Heart left ventricle (tissue), 16 donors: Measurements from ENCODE around the gene TMEM123. TPM values are rescaled to one million over a fixed set of nuclear protein-coding genes. Genes with fewer than 3 reads are reported as not detected.

Experiments used
- ATAC-seq, 4 donors: fragments of 200-7000 bp; cut with Tn5 transposase; one replicate each; pipeline ENCODE4 v1.9.1; 2020 to 2022; ENCODE audit warnings: moderate library complexity in 4 of 4, mild to moderate bottlenecking in 3 of 4, moderate number of reproducible peaks in 1 of 4
- DNase-seq, 5 donors: peaks; one replicate each; pipeline ENCODE4 v3.0.0-alpha.2; 2020
- H3K27ac ChIP-seq, 12 donors: fragments of 200-600 bp; sonication (generic) in 4 of 12; one replicate each; pipeline versions ENCODE4 v1.5.0 to v1.8.0; 2016 to 2022; ENCODE audit warnings: mild to moderate bottlenecking in 2 of 12
- H3K27me3 ChIP-seq, 9 donors: fragments of 200-600 bp; sonication (generic) in 2 of 9; one replicate each; pipeline versions ENCODE4 v1.5.1 to v1.8.0; 2016 to 2022; ENCODE audit warnings: mild to moderate bottlenecking in 3 of 9
- H3K36me3 ChIP-seq, 9 donors: fragments of 200-600 bp; sonication (generic) in 2 of 9; one replicate each; pipeline versions ENCODE4 v1.5.0 to v1.8.0; 2018 to 2022; ENCODE audit warnings: mild to moderate bottlenecking in 2 of 9
- H3K4me1 ChIP-seq, 12 donors: fragments of 200-600 bp; sonication (generic) in 4 of 12; one replicate each; pipeline versions ENCODE4 v1.5.0 to v1.8.0; 2016 to 2022; ENCODE audit warnings: mild to moderate bottlenecking in 3 of 12
- H3K4me3 ChIP-seq, 12 donors: fragments of 200-600 bp; sonication (generic) in 4 of 12; one replicate each; pipeline versions ENCODE4 v1.5.0 to v1.8.0; 2017 to 2022; ENCODE audit warnings: mild to moderate bottlenecking in 9 of 12, moderate library complexity in 4 of 12
- H3K9me3 ChIP-seq, 12 donors: fragments of 200-600 bp; sonication (generic) in 4 of 12; one replicate each; pipeline versions ENCODE4 v1.5.0 to v1.8.0; 2016 to 2022; ENCODE audit warnings: mild to moderate bottlenecking in 1 of 12
- CTCF ChIP-seq, 12 donors: fragments of 200-600 bp; sonication (generic) in 4 of 12; IDR thresholded peaks; one replicate each; pipeline versions ENCODE4 v1.5.0 to v1.8.0; 2018 to 2022; ENCODE audit warnings: antibody characterized with exemption in 12 of 12, mild to moderate bottlenecking in 5 of 12
- POLR2A ChIP-seq, 2 donors: fragments of 450-650 bp; IDR thresholded peaks; one replicate each; pipeline ENCODE4 v1.6.1; 2017; ENCODE audit warnings: antibody characterized with exemption in 2 of 2, mild to moderate bottlenecking in 2 of 2, moderate library complexity in 2 of 2
- WGBS, 4 donors: extraction: QIAGEN DNeasy Blood & Tissue Kit in 2 of 4; methylation state at CpG; one replicate each; pipeline versions ENCODE4 v1.1.5 to v1.1.7; 2013 to 2018; 5-methylcytosine and 5-hydroxymethylcytosine counted together
- intact Hi-C, 10 donors: fragments of 100-400 bp; cut with DNase I; formaldehyde crosslinking; loops; one replicate each; pipeline versions ENCODE4 v1.11.1 to v1.14.2; 2022
- polyA plus RNA-seq, 2 donors: library from polyadenylated mRNA; stranded (reverse); fragments of 200-250 nt; gene quantifications; one replicate each; pipeline ENCODE4 v1.2.3, GENCODE V29; 2013
- total RNA-seq, 9 donors: library from RNA; depleted of rRNA in 2 of 9; stranded (reverse); fragments of >200 nt in 2 of 9; fragmentation: NEBNext Ultra II Directional in 3 of 9; extraction: Animal tissue kit (Norgen Biotek cat#: 25700) in 3 of 9; gene quantifications; one replicate each; pipeline versions ENCODE4 v1.1.0 to v1.2.4, GENCODE V29; 2016 to 2023
- donor health status: ischemic (EF 13 %, LVEDD 7.1; RV severe dilation, severe dysfunction).
- donor health status: healthy with polysubstance abuse.
- donor health status: DM: no; HTN: yes; CAD: no.
- donor health status: DM: no; HTN: no; CAD: no.
- donor health status: ischemic (EF 25% LVEDD 6.9; RV normal size, moderate dysfunction).
- donor health status: ischemic (EF 25% LVEDD 5.7; RV mildly dilated, moderate dysfunction).
- donor health status: healthy.
- donor health status: DM: yes; HTN: yes; CAD: no.
- donor health status: ischemic (EF 35%, LVEDD 5.7; RV mildly dilated, moderate dysfunction).
- donor health status: nonischemic (EF 11% LVEDD 7.7; RV severe dilation, severe dysfunction).
- donor health status: DM: yes; HTN: yes; CAD: no.
- donor health status: PGD.
- donor health status: ischemic (EF 29% LVEDD 5.4; RV normal size, mild dysfunction).
- donor health status: nonischemic (EF 23%, LVEDD 6.1; RV moderate dilation, normal function).

TMEM123 gene
- total and polyA plus RNA-seq, 11 donors: 25.0 to 116 (median 75.6) TPM

- WGBS, 4 donors: 8 to 12% (median 11%) methylated on average over 8 of the region's 8 CpGs
- Histone ChIP-seq H3K27ac (peak overlapping the region; percentile 6 to 94 (median 85)), H3K27me3 (no peaks in the 10 kb centered on the region), H3K36me3 (peaks cover 0 to 4% (median 0%) of the 10 kb centered on the region in 9 donors), H3K4me3 (peak overlapping the region; percentile 69 to 96 (median 84)), H3K4me1 (peaks cover 0 to 57% (median 17%) of the 10 kb centered on the region in 12 donors), H3K9me3 (no peaks in the 10 kb centered on the region)
- intact Hi-C loops: loop anchor here in 5 of 10 donors (2.0 to 10.0 kb wide), 4 partner anchors 61 to 108 kb away; partner anchors contain the start of gene BIRC2 (in 4 of the 5)
- peak in 1 of 5 donors; percentile 63 for DNase-seq
- TF ChIP-seq POLR2A (IDR thresholded peaks at IDR 0.05) (no peak), CTCF (IDR thresholded peaks at IDR 0.05) (no peak)
- no peak for ATAC-seq
Measured at GRCh38 chr11:102453302-102453695, 734 bp upstream of the TMEM123 start.

GRCh38 chr11:102451681-102452460 lies 694 bp downstream of the TMEM123 start:
- Histone ChIP-seq H3K4me3 (peak overlapping the region; percentile 69 to 96 (median 84)), H3K4me1 (peaks cover 0 to 64% (median 18%) of the 10 kb centered on the region in 12 donors), H3K27me3 (no peaks in the 10 kb centered on the region), H3K27ac (peak overlapping the region; percentile 6 to 94 (median 85)), H3K36me3 (peaks cover 0 to 17% (median 5%) of the 10 kb centered on the region in 9 donors), H3K9me3 (no peaks in the 10 kb centered on the region)
- TF ChIP-seq CTCF (IDR thresholded peaks at IDR 0.05): peak in 5 of 12 donors; percentile 10 to 43 (median 25)
- TF ChIP-seq POLR2A (IDR thresholded peaks at IDR 0.05): no peak
- DNase-seq: peak; percentile 55 to 81 (median 64)
- ATAC-seq: peak; percentile 63 to 87 (median 76)
- intact Hi-C loops: loop anchor here in 6 of 10 donors (2.0 to 10.0 kb wide), 4 partner anchors 60 to 107 kb away; partner anchors contain the start of gene BIRC2 (in 5 of the 6)
- WGBS, 4 donors: 0% methylated on average over 28 to 55 of the region's 55 CpGs

- ATAC-seq: no peak
- no peaks in the 10 kb centered on the region for H3K9me3 ChIP-seq
- peak overlapping the region; percentile 69 to 96 (median 84) for H3K4me3 ChIP-seq
- peaks cover 0 to 65% (median 18%) of the 10 kb centered on the region in 12 donors for H3K4me1 ChIP-seq
- H3K27ac ChIP-seq: peak overlapping the region; percentile 6 to 94 (median 85)
- H3K36me3 ChIP-seq: peaks cover 0 to 24% (median 5%) of the 10 kb centered on the region in 9 donors
- intact Hi-C loops: loop anchor here in 5 of 10 donors (2.0 to 10.0 kb wide), 4 partner anchors 59 to 106 kb away; partner anchors contain the start of gene BIRC2 (in 4 of the 5)
- TF ChIP-seq POLR2A (IDR thresholded peaks at IDR 0.05) (no peak), CTCF (IDR thresholded peaks at IDR 0.05) (no peak)
- no peak for DNase-seq
- 35 to 40% (median 36%) methylated on average over 6 of the region's 6 CpGs for WGBS, 4 donors
- no peaks in the 10 kb centered on the region for H3K27me3 ChIP-seq
Measured at GRCh38 chr11:102451041-102451680, 1.4 kb downstream of the TMEM123 start.
